ENCODE measurements around the gene GTF3C2. TPM values are rescaled to one million over a fixed set of nuclear protein-coding genes. Genes with fewer than 3 reads are reported as not detected.

GTF3C2 gene
- polyA plus RNA-seq, 1 donor = 27.0 TPM

DNA sequence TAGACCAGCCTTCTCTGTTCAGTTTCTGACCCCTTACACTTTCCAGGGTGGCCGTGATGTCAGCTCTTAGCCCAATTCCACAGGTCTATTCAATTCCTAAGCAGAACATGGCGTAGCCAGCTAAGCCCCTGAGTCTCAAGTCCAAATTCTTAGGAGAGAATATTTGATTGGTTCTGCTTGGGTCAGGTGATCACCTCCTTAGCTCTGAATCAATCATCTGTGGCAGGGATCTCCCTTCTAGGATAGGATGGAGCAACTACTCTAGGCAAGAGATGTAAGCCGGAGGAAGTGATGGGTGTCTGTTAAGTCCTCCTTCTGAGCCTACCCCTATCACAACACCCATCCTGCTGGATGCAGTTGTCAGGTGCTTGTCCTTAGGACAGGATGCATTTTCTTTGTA lies 59.4 kb downstream of the GTF3C2 start:
- DNase-seq (ENCODE audit: low read depth) = no peak

DNA sequence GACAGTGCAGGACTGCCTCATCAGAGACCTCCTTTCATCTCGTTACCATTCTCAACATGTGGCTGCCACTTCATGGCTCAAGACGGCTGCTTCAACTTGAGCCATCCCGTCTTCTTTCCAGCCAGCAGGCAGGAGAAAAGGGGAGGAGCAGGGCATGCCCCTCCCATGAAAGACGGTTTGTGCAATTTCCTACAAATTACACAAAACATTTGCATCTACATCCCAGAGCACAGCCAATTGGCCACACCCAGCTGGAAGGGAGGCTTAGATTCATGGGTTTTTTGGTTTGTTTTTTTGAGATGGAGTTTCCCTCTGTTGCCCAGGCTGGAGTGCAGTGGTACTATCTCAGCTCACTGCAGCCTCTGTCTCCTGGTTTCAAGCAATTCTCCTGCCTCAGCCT lies 60.1 kb downstream of the GTF3C2 start:
- no peak for DNase-seq (ENCODE audit: low read depth)

DNA sequence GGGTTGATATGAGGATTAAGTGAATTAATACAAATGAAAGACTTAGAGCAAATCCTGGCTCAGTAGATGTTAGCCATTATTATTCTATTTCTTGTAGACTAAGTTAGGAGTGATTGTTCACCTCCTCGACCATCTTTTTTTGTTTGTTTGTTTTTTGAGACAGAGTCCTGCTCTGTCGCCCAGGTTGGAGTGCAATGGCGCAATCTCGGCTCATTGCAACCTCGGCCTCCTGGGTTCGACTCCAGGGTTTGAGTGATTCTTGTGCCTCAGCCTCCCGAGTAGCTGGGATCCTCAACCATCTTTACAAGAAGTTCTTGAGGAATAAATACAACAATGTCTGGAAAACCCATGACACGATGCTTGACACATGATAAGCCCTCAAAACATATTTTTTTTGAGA lies 61.6 kb downstream of the GTF3C2 start:
- DNase-seq (ENCODE audit: low read depth) = no peak

DNA sequence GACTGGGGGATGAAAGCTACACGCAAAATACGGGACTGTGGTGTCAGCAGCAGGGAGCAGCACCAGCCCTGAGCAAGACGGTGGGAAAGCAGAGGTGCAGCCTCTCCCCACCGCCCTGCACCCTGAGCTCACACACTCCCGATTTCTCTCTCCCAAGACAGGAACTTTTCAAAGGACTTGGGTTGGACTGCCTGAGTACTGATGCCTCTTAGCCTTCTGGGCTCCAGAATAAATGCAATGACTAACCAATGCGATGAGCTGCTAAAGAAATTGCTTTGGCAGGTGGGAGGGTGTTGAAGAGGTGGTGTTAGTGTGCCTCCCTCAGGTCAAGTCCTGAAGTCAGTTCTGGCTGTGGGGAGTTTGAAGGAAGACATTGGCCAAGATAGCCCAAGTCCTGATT lies 64.7 kb downstream of the GTF3C2 start:
- DNase-seq (ENCODE audit: low read depth) = no peak

DNA sequence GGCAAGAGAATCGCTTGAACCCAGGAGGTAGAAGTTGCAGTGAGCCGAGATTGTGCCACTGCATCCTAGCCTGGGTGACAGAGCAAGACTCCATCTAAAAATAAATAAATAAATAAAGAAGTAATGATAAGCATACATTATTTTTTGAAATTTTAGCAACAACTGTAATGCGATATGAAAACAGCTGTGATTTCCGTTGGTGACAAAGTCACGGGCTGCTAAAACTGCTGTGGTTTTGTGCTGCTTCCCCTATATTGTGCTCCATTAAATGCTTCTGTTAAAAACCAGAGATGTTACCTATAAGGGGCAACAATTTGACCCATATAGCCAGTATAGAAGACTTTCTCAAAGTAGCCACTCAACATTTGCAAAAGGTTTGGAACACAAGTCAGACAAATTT lies 66.0 kb downstream of the GTF3C2 start:
- no peak for DNase-seq (ENCODE audit: low read depth)

DNA sequence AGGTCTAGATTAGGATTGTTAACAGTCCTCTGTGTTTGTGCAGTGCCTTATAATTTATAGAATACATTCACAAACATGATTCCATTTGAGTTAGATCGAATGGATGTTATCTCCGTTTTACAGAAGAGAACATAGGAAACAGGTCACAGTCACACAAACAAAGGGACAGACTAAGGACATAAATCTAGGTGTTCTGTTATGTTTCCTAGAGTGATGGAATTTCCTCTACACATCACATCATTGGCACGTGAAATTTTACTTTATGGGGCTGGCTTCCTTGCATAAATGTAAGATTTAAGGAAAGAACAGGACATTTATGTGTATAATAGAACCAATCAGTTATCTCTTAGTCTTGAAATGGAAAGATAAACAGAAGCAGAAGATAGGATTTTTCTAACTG lies 68.0 kb downstream of the GTF3C2 start:
- DNase-seq (ENCODE audit: low read depth) = no peak

DNA sequence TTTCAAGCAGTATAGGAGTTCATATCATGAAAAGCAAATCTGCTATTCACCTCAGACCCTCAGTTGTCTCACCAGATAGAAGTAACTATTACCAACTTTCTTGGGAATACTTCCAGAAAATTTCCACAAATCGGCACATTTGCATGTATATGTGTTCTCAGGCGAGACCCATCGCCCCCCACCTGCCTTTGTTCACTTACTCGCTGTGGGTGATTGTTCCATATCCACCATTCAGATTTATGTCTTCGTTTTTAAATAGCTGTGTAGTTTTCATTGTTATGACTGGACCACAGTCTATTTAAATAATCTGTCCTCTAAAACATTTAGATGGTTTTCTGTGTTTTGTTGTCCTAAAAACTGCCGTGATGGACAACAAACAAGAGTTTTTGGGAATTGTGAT lies 71.1 kb downstream of the GTF3C2 start:
- no peak for DNase-seq (ENCODE audit: low read depth)

DNA sequence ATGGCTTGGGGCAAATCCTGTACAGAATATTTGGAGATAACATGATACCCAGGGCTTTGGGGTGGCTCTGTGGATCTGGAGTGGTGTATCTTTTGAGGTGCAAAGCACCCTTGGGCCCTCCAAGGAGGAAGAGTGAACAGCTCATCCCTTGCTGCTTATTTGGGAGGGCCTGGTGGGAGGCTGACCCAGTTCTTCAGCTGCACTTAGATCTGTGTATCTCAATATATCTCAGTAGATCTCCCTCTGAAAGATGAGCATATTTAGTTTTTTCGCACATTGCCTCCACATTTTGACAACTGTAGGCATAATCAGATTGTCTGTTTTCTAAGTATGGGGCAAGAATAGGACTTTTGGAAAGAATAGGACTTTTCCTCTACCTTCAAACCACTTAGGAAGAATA lies 71.6 kb downstream of the GTF3C2 start:
- no peak for DNase-seq (ENCODE audit: low read depth)

DNA sequence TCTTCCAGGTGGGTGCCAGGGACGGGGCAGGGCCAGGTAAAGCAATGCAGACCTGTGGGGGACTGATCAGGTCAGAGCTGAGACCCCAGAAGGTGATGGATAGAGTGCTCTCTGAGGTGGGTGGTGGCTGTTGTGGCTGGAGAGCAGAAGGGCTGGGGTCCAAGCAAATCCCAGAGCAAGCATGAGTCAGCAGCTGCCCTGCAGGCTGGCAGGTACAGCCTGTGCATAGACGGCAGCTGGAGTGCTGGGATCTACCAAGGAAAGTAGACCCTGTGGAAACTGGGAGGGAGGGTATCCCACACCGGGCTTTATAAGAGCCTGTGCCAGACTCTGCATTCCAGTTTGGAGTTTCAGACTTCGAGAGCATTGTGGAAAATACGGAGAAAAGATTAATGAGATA lies 73.7 kb downstream of the GTF3C2 start:
- no peak for DNase-seq (ENCODE audit: low read depth)

DNA sequence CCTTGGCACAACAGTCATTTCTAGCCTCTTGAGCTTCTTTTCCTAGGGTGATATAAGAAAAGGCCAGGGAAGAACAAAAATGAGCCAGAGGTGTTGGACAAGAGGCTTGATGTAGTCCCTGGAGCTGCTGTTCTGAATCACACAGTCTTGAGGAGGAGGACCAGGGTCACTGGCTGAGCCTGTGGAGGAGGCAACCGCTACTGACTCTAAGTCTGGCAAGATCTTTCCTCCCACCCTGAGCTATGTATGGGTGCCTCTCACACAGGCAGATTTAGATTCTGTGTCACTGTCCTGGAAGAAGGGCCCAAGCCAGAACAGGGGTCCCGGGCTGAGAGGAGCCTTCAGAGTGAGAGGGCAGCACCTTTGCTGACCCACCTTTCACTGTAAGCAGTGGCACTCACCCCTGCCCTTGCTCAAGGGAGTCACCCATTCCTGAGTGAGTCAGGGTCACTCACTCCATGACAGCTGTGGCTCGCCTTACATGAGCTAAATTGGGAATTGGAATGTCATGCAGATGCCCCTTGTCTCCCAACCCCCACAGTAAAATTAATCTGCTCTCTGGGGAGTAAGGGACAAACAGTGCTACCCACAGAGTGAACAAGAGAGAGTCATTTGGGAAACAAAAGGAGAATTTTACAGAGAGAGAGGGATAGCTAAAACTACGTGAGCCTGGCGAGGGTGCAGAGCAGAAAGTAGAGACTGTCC lies 74.6 kb downstream of the GTF3C2 start, which contains the start of gene TRIM54:
Gene TRIM54, plus strand, starts transcription at position 575 of the 705 bp plus-strand sequence. CDS start 303 bp downstream, outside the sequence.
- no peak for DNase-seq (ENCODE audit: low read depth)

DNA sequence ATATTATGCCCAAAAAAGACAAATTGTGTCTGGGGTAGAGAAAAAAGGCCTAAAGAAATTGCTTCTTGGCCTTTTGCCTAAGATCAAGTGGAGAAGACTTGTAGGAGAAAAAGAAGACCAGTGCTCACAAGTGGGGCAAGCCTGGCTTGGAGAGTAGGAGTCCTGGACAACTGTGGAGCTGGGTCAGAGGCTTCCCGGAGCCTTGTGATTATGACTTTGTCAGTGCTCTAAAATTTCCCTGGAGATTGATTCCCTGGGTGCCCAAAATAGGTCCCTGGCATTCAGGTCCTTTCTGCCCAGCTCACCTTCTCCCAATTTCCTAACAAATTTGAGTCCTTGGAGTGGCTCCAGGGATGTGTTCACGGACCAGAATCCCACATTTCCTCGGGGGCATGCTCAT lies 75.1 kb downstream of the GTF3C2 start:
- no peak for DNase-seq (ENCODE audit: low read depth)

DNA sequence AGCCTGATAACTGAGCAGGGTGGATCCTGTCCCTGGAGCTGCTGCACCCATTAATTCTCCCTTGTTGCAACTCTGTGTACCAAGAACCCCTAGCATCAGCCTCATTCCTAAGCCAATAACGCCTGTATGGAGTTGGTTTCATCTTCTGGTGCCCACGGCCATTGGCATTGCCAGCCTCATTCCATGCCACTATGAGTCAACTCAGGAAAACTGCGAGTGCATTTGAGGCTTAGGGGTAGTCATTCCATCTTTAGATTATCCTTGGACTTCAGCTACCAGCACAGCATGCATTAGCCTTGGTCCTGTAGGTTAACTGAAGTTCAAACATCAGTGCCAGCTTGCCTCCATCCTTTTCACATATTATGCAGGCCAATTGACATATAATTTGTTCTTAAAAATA lies 75.7 kb downstream of the GTF3C2 start:
- DNase-seq (ENCODE audit: low read depth) = no peak

DNA sequence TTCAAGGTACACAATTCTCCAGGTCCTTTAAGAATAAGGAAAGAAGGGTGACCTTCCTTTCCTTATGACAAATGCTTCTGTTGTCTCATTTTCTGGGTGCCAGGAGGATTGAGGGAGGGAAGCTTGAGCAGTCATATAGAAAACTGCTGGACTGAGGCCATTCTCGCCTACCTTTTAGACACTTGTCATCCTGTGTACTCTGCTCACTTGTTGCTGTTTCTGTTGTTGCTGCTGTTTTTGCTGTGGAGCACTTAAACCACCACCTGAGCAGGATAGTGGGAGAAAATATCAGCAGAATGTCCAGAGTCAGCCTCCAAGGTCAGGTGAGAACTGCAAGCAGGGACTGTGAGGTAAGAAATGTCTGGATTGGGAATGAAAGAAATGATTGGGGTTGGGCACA lies 78.6 kb downstream of the GTF3C2 start:
- DNase-seq (ENCODE audit: low read depth) = no peak

Other genes starting within 250 kb of the GTF3C2 start
- gene CGREF1, start 237.6 kb downstream of the GTF3C2 start, polyA plus RNA-seq (ENCODE audit: insufficient read length) = 1.0 TPM
- 0.49 TPM for gene ABHD1, start 232.9 kb downstream of the GTF3C2 start, polyA plus RNA-seq (ENCODE audit: insufficient read length)
- 35.4 TPM for gene PREB, start 222.1 kb downstream of the GTF3C2 start, polyA plus RNA-seq (ENCODE audit: insufficient read length)
- not detected for gene PRR30, start 217.4 kb downstream of the GTF3C2 start, polyA plus RNA-seq (ENCODE audit: insufficient read length)
- 0.49 TPM for gene TCF23, start 207.8 kb downstream of the GTF3C2 start, polyA plus RNA-seq (ENCODE audit: insufficient read length)
- 85.3 TPM for gene ATRAID, start 144.7 kb downstream of the GTF3C2 start, polyA plus RNA-seq (ENCODE audit: insufficient read length)
- 19.3 TPM for gene SLC5A6, start 144.5 kb downstream of the GTF3C2 start, polyA plus RNA-seq (ENCODE audit: insufficient read length)
- gene CAD, start 139.4 kb downstream of the GTF3C2 start, polyA plus RNA-seq (ENCODE audit: insufficient read length) = 26.9 TPM
- gene SLC30A3, start 93.7 kb downstream of the GTF3C2 start, polyA plus RNA-seq (ENCODE audit: insufficient read length) = 0.85 TPM
- gene DNAJC5G, start 81.3 kb downstream of the GTF3C2 start, polyA plus RNA-seq (ENCODE audit: insufficient read length) = 0.24 TPM
- gene TRIM54, start 74.3 kb downstream of the GTF3C2 start, polyA plus RNA-seq (ENCODE audit: insufficient read length) = 105 TPM
- 1.9 TPM for gene UCN, start 48.3 kb downstream of the GTF3C2 start, polyA plus RNA-seq (ENCODE audit: insufficient read length)
- 44.9 TPM for gene MPV17, start 33.7 kb downstream of the GTF3C2 start, polyA plus RNA-seq (ENCODE audit: insufficient read length)
- gene EIF2B4, start 13.6 kb upstream of the GTF3C2 start, polyA plus RNA-seq (ENCODE audit: insufficient read length) = 32.7 TPM
- 71.2 TPM for gene SNX17, start 13.9 kb upstream of the GTF3C2 start, polyA plus RNA-seq (ENCODE audit: insufficient read length)
- gene ZNF513, start 24.0 kb upstream of the GTF3C2 start, polyA plus RNA-seq (ENCODE audit: insufficient read length) = 14.2 TPM
- 53.7 TPM for gene PPM1G, start 52.8 kb upstream of the GTF3C2 start, polyA plus RNA-seq (ENCODE audit: insufficient read length)
- 118 TPM for gene NRBP1, start 71.9 kb upstream of the GTF3C2 start, polyA plus RNA-seq (ENCODE audit: insufficient read length)
- 1.8 TPM for gene KRTCAP3, start 85.6 kb upstream of the GTF3C2 start, polyA plus RNA-seq (ENCODE audit: insufficient read length)
- 22.5 TPM for gene IFT172, start 133.0 kb upstream of the GTF3C2 start, polyA plus RNA-seq (ENCODE audit: insufficient read length)
- 7.5 TPM for gene FNDC4, start 138.4 kb upstream of the GTF3C2 start, polyA plus RNA-seq (ENCODE audit: insufficient read length)
- not detected for gene GCKR, start 140.1 kb upstream of the GTF3C2 start, polyA plus RNA-seq (ENCODE audit: insufficient read length)
- 41.1 TPM for gene ZNF512, start 226.3 kb upstream of the GTF3C2 start, polyA plus RNA-seq (ENCODE audit: insufficient read length)